ENCODE results near the gene LSM12.

LSM12 gene

GRCh38 chr17:44075598-44076293, 9.3 kb upstream of the LSM12 start:
- peaks cover 4% of the 10 kb centered on the region for H3K4me1 ChIP-seq (ENCODE audit: control insufficient read depth, insufficient read depth, low read depth, low read length)
- no peak for DNase-seq
- no peak overlapping the region for H4K91ac ChIP-seq (ENCODE audit: low read length)
- no peaks in the 10 kb centered on the region for H3K27me3 ChIP-seq (ENCODE audit: control insufficient read depth in 1 of 2, insufficient read depth in 1 of 2, low read length in 2 of 2)
- H3K36me3 ChIP-seq (ENCODE audit: control insufficient read depth in 1 of 2, insufficient read depth in 2 of 2, low read depth in 1 of 2, low read length in 2 of 2), result peaks cover 68 to 70% of the 10 kb centered on the region in 2 experiments
- H3K14ac ChIP-seq (ENCODE audit: low read length in 2 of 2), result peak overlapping the region in 1 of 2 experiments; percentile 18
- no peak overlapping the region for H3K4me3 ChIP-seq (ENCODE audit: insufficient read depth in 1 of 2, low read depth in 1 of 2, low read length in 2 of 2)
- peaks cover 27% of the 10 kb centered on the region for H3K79me1 ChIP-seq (replicated peaks; ENCODE audit: low read length, poor library complexity, severe bottlenecking)
- no peak overlapping the region for H3K4ac ChIP-seq (ENCODE audit: low read depth in 1 of 2, low read length in 2 of 2)
- H3K9ac ChIP-seq (ENCODE audit: low read length), result no peak overlapping the region
- 96% methylated on average over 10 of the region's 10 CpGs for WGBS
- H4K8ac ChIP-seq (ENCODE audit: low read length), result no peak overlapping the region
- no peak overlapping the region for H2BK5ac ChIP-seq (ENCODE audit: low read depth, low read length, poor library complexity, severe bottlenecking)
- no peak overlapping the region for H2AFZ ChIP-seq (ENCODE audit: low read depth, low read length)
- H2BK120ac ChIP-seq (ENCODE audit: low read depth, low read length), result no peak overlapping the region
- H2BK15ac ChIP-seq (ENCODE audit: low read depth, poor library complexity, severe bottlenecking), result no peak overlapping the region
- H2AK5ac ChIP-seq (ENCODE audit: low read length, severe bottlenecking), result no peak overlapping the region
- no peak overlapping the region for H3K27ac ChIP-seq (ENCODE audit: low read length, poor library complexity, severe bottlenecking)
- no peak overlapping the region for H3K23ac ChIP-seq (ENCODE audit: low read length in 2 of 2)
- no peak overlapping the region for H2BK12ac ChIP-seq (ENCODE audit: low read length in 2 of 2)
- no peak overlapping the region for H3K4me2 ChIP-seq (ENCODE audit: low read length, poor library complexity, severe bottlenecking)
- H3K18ac ChIP-seq (ENCODE audit: low read depth in 1 of 2, low read length in 2 of 2), result no peak overlapping the region
- H3K9me3 ChIP-seq (ENCODE audit: control insufficient read depth, low read length), result no peaks in the 10 kb centered on the region

- Histone ChIP-seq H4K8ac (ENCODE audit: low read length) (no peak overlapping the region), H3K4ac (ENCODE audit: low read depth in 1 of 2, low read length in 2 of 2) (no peak overlapping the region), H2BK12ac (ENCODE audit: low read length in 2 of 2) (peak overlapping the region in 1 of 2 experiments; percentile 21), H3K4me3 (ENCODE audit: insufficient read depth in 1 of 2, low read depth in 1 of 2, low read length in 2 of 2) (no peak overlapping the region), H3K4me1 (ENCODE audit: control insufficient read depth, insufficient read depth, low read depth, low read length) (peaks cover 5% of the 10 kb centered on the region), H3K14ac (ENCODE audit: low read length in 2 of 2) (no peak overlapping the region), H3K79me1 (replicated peaks; ENCODE audit: low read length, poor library complexity, severe bottlenecking) (peaks cover 27% of the 10 kb centered on the region), H3K4me2 (ENCODE audit: low read length, poor library complexity, severe bottlenecking) (no peak overlapping the region), H3K23ac (ENCODE audit: low read length in 2 of 2) (no peak overlapping the region), H2BK5ac (ENCODE audit: low read depth, low read length, poor library complexity, severe bottlenecking) (no peak overlapping the region), H4K91ac (ENCODE audit: low read length) (no peak overlapping the region), H3K27ac (ENCODE audit: low read length, poor library complexity, severe bottlenecking) (no peak overlapping the region), H3K9ac (ENCODE audit: low read length) (peak overlapping the region; percentile 31), H3K27me3 (ENCODE audit: control insufficient read depth in 1 of 2, insufficient read depth in 1 of 2, low read length in 2 of 2) (no peaks in the 10 kb centered on the region), H3K18ac (ENCODE audit: low read depth in 1 of 2, low read length in 2 of 2) (no peak overlapping the region), H3K36me3 (ENCODE audit: control insufficient read depth in 1 of 2, insufficient read depth in 2 of 2, low read depth in 1 of 2, low read length in 2 of 2) (peaks cover 60 to 61% of the 10 kb centered on the region in 2 experiments), H2AFZ (ENCODE audit: low read depth, low read length) (no peak overlapping the region), H2BK120ac (ENCODE audit: low read depth, low read length) (no peak overlapping the region), H2BK15ac (ENCODE audit: low read depth, poor library complexity, severe bottlenecking) (no peak overlapping the region), H3K9me3 (ENCODE audit: control insufficient read depth, low read length) (no peaks in the 10 kb centered on the region), H2AK5ac (ENCODE audit: low read length, severe bottlenecking) (no peak overlapping the region)
- no peak for DNase-seq
- over 99% methylated on average over 8 of the region's 9 CpGs for WGBS
These were observed 8.4 kb upstream of the LSM12 start for GRCh38 chr17:44074911-44075285.

- Histone ChIP-seq H3K4me2 (ENCODE audit: low read length, poor library complexity, severe bottlenecking) (no peak overlapping the region), H2BK15ac (ENCODE audit: low read depth, poor library complexity, severe bottlenecking) (no peak overlapping the region), H4K91ac (ENCODE audit: low read length) (no peak overlapping the region), H3K23ac (ENCODE audit: low read length in 2 of 2) (no peak overlapping the region), H3K36me3 (ENCODE audit: control insufficient read depth in 1 of 2, insufficient read depth in 2 of 2, low read depth in 1 of 2, low read length in 2 of 2) (peaks cover 57% of the 10 kb centered on the region in 2 experiments), H2BK12ac (ENCODE audit: low read length in 2 of 2) (peak overlapping the region in 1 of 2 experiments; percentile 21), H3K18ac (ENCODE audit: low read depth in 1 of 2, low read length in 2 of 2) (no peak overlapping the region), H3K4me3 (ENCODE audit: insufficient read depth in 1 of 2, low read depth in 1 of 2, low read length in 2 of 2) (no peak overlapping the region), H3K14ac (ENCODE audit: low read length in 2 of 2) (no peak overlapping the region), H3K4me1 (ENCODE audit: control insufficient read depth, insufficient read depth, low read depth, low read length) (peaks cover 6% of the 10 kb centered on the region), H2BK5ac (ENCODE audit: low read depth, low read length, poor library complexity, severe bottlenecking) (no peak overlapping the region), H3K79me1 (replicated peaks; ENCODE audit: low read length, poor library complexity, severe bottlenecking) (peaks cover 27% of the 10 kb centered on the region), H4K8ac (ENCODE audit: low read length) (no peak overlapping the region), H3K27ac (ENCODE audit: low read length, poor library complexity, severe bottlenecking) (no peak overlapping the region), H3K9ac (ENCODE audit: low read length) (peak overlapping the region; percentile 31), H3K4ac (ENCODE audit: low read depth in 1 of 2, low read length in 2 of 2) (no peak overlapping the region), H3K27me3 (ENCODE audit: control insufficient read depth in 1 of 2, insufficient read depth in 1 of 2, low read length in 2 of 2) (no peaks in the 10 kb centered on the region), H2BK120ac (ENCODE audit: low read depth, low read length) (no peak overlapping the region), H2AFZ (ENCODE audit: low read depth, low read length) (no peak overlapping the region), H2AK5ac (ENCODE audit: low read length, severe bottlenecking) (no peak overlapping the region), H3K9me3 (ENCODE audit: control insufficient read depth, low read length) (no peaks in the 10 kb centered on the region)
- WGBS, result 96% methylated on average over 9 of the region's 9 CpGs
- DNase-seq, result no peak
These were observed 7.9 kb upstream of the LSM12 start for GRCh38 chr17:44074231-44074910.

GRCh38 chr17:44071772-44072171, 5.3 kb upstream of the LSM12 start:
- Histone ChIP-seq H2AK5ac (ENCODE audit: low read length, severe bottlenecking) (peak overlapping the region; percentile 12), H2BK120ac (ENCODE audit: low read depth, low read length) (no peak overlapping the region), H3K4me3 (ENCODE audit: insufficient read depth in 1 of 2, low read depth in 1 of 2, low read length in 2 of 2) (peak overlapping the region in 1 of 2 experiments; percentile 91), H3K18ac (ENCODE audit: low read depth in 1 of 2, low read length in 2 of 2) (peak overlapping the region in 1 of 2 experiments; percentile 25), H3K4ac (ENCODE audit: low read depth in 1 of 2, low read length in 2 of 2) (peak overlapping the region in 1 of 2 experiments; percentile 13), H2BK12ac (ENCODE audit: low read length in 2 of 2) (peak overlapping the region in 1 of 2 experiments; percentile 22), H3K23ac (ENCODE audit: low read length in 2 of 2) (peak overlapping the region in 1 of 2 experiments; percentile 73), H3K79me1 (replicated peaks; ENCODE audit: low read length, poor library complexity, severe bottlenecking) (peaks cover 27% of the 10 kb centered on the region), H3K27me3 (ENCODE audit: control insufficient read depth in 1 of 2, insufficient read depth in 1 of 2, low read length in 2 of 2) (no peaks in the 10 kb centered on the region), H3K4me2 (ENCODE audit: low read length, poor library complexity, severe bottlenecking) (peak overlapping the region; percentile 54), H3K36me3 (ENCODE audit: control insufficient read depth in 1 of 2, insufficient read depth in 2 of 2, low read depth in 1 of 2, low read length in 2 of 2) (peaks cover 33% of the 10 kb centered on the region in 2 experiments), H3K14ac (ENCODE audit: low read length in 2 of 2) (peak overlapping the region in 1 of 2 experiments; percentile 81), H3K9me3 (ENCODE audit: control insufficient read depth, low read length) (no peaks in the 10 kb centered on the region), H4K8ac (ENCODE audit: low read length) (no peak overlapping the region), H2BK5ac (ENCODE audit: low read depth, low read length, poor library complexity, severe bottlenecking) (no peak overlapping the region), H4K91ac (ENCODE audit: low read length) (no peak overlapping the region), H2BK15ac (ENCODE audit: low read depth, poor library complexity, severe bottlenecking) (no peak overlapping the region), H3K27ac (ENCODE audit: low read length, poor library complexity, severe bottlenecking) (peak overlapping the region; percentile 24), H3K4me1 (ENCODE audit: control insufficient read depth, insufficient read depth, low read depth, low read length) (peaks cover 7% of the 10 kb centered on the region), H2AFZ (ENCODE audit: low read depth, low read length) (no peak overlapping the region), H3K9ac (ENCODE audit: low read length) (peak overlapping the region; percentile 93)
- 53% methylated on average over 2 of the region's 2 CpGs for WGBS
- DNase-seq, result peak; percentile 36

All from mesenchymal stem cell (in vitro differentiated cells and primary cell).